GM12878 (cell line): ENCODE data around the gene WFDC6. TPM values are rescaled to one million over a fixed set of nuclear protein-coding genes. Genes with fewer than 3 reads are reported as not detected.

Experiments used
- ATAC-seq: fragments of 200-7000 bp; cut with Tn5 transposase; 3 replicates; pipeline ENCODE4 v1.9.1; 2020; ENCODE audit warnings: mild to moderate bottlenecking, moderate library complexity
- BruUV-seq: library from RNA; stranded (reverse); fragments of 400-500 nt; replicated peaks from 2 replicates; lab custom pipeline; 2021; lab: Mats Ljungman, UMichigan
- CTCF ChIA-PET: fragments of 300-600 bp; sonication (Branson Sonifier 250); formaldehyde crosslinking; extraction: SDS; loops from one replicate; lab custom pipeline; 2021; ENCODE audit warnings: inconsistent platforms; lab: Yijun Ruan, JAX
- POLR2A ChIA-PET: fragments of 350-600 bp; formaldehyde crosslinking; extraction: SDS; loops from one replicate; lab custom pipeline; 2021; ENCODE audit warnings: inconsistent platforms; lab: Charles Lee
- RAD21 ChIA-PET: fragments of 300-600 bp; sonication (Branson Sonifier 250); formaldehyde crosslinking; loops from one replicate; lab custom pipeline; 2023; ENCODE audit warnings: antibody characterized with exemption; ENCODE audit not compliant: unreplicated experiment; lab: Charles Lee
- SMC1A ChIA-PET: fragments of 300-600 bp; sonication (Branson Sonifier 250); formaldehyde crosslinking; loops from one replicate; lab custom pipeline; 2023; ENCODE audit not compliant: unreplicated experiment, uncharacterized antibody; lab: Charles Lee
- DNase-seq: peaks from one replicate; pipeline ENCODE4 v3.0.0-alpha.2; 2011; ENCODE audit warnings: low read depth, low spot score
- FAIRE-seq: peaks from 3 replicates; lab custom pipeline; 2011; peaks lifted over from hg19 to GRCh38; lab: Jason Lieb, UNC
- H2AFZ ChIP-seq: 2 replicates; pipeline ENCODE4 v1.6.0; 2011; ENCODE audit warnings: low read depth, low read length, control low read depth; ENCODE audit not compliant: control insufficient read depth
- H3K27ac ChIP-seq: 2 replicates; pipeline ENCODE4 v1.5.1; 2011; ENCODE audit warnings: control low read depth; ENCODE audit not compliant: control insufficient read depth, insufficient read depth
- H3K27me3 ChIP-seq, 2 experiments: replicated peaks in 1 of 2; 2 replicates each; pipeline versions ENCODE4 v1.6.0 to v1.6.1; 2011; ENCODE audit warnings: low read length in 1 of 2; ENCODE audit not compliant: control insufficient read depth in 2 of 2, insufficient read depth in 2 of 2
- H3K36me3 ChIP-seq, 2 experiments: 2 replicates each; pipeline ENCODE4 v1.5.1; 2011; ENCODE audit warnings: low read length in 1 of 2; ENCODE audit not compliant: control insufficient read depth in 2 of 2, insufficient read depth in 2 of 2
- H3K4me1 ChIP-seq: 2 replicates; pipeline ENCODE4 v1.6.1; 2011; ENCODE audit warnings: mild to moderate bottlenecking, low read length, moderate library complexity, mixed read lengths; ENCODE audit not compliant: control insufficient read depth, insufficient read depth
- H3K4me2 ChIP-seq: 2 replicates; pipeline ENCODE4 v1.6.0; 2011; ENCODE audit warnings: control low read depth; ENCODE audit not compliant: control insufficient read depth, insufficient read depth
- H3K4me3 ChIP-seq: fragments of 200-600 bp; sonication (generic); 2 replicates; pipeline ENCODE4 v1.5.1; 2016
- H3K79me2 ChIP-seq: 2 replicates; pipeline ENCODE4 v1.6.0; 2011; ENCODE audit warnings: low read length; ENCODE audit not compliant: control insufficient read depth, insufficient read depth
- H3K9ac ChIP-seq: 2 replicates; pipeline ENCODE4 v1.8.0; 2011; ENCODE audit warnings: low read length, control low read depth, mixed read lengths; ENCODE audit not compliant: control insufficient read depth, insufficient read depth
- H3K9me3 ChIP-seq: replicated peaks from 3 replicates; pipeline ENCODE4 v1.5.1; 2011; ENCODE audit warnings: mild to moderate bottlenecking, low read length; ENCODE audit not compliant: control insufficient read depth, insufficient read depth
- H4K20me1 ChIP-seq: 2 replicates; pipeline ENCODE4 v1.6.0; 2011; ENCODE audit not compliant: control insufficient read depth, insufficient read depth
- CHD2 ChIP-seq: IDR thresholded peaks from 2 replicates; pipeline ENCODE4 v1.6.1; 2011; ENCODE audit warnings: low read depth, low read length, improper control_type of control experiment, borderline replicate concordance
- TARDBP ChIP-seq: IDR thresholded peaks from 2 replicates; pipeline ENCODE4 v1.6.1; 2016; ENCODE audit warnings: borderline replicate concordance
- WGBS: methylation state at CpG from one replicate; pipeline ENCODE4 v1.1.6; 2016; ENCODE audit warnings: low lambda C conversion rate; ENCODE audit not compliant: insufficient replicate concordance, insufficient coverage; ENCODE audit errors: missing lambda C conversion rate; 5-methylcytosine and 5-hydroxymethylcytosine counted together
- in situ Hi-C: fragments of 300-500 bp; cut with MboI; formaldehyde crosslinking; loops from 9 replicates; pipeline ENCODE4 v1.14.3; 2018; ENCODE audit warnings: mixed read lengths
- intact Hi-C: fragments of 100-400 bp; cut with micrococcal nuclease; formaldehyde crosslinking; loops from one replicate; pipeline ENCODE4 v1.14.2; 2022; ENCODE audit not compliant: unreplicated experiment
- polyA plus RNA-seq, 11 experiments: library from polyadenylated mRNA; depleted of rRNA in 4 of 11; unstranded in 6 of 11; stranded (reverse) in 5 of 11; fragments of >200 nt; fragmentation: Nextera tagmentation in 4 of 11; fragmentation: Illumina TruSeq in 1 of 11; extraction: Ambion mirVana in 4 of 11; extraction: Trizol in 1 of 11; gene quantifications; 1 replicate in 1 of 11; 2 replicates in 10 of 11; pipeline versions ENCODE4 v1.2.1 to v1.2.3, GENCODE V29; 2011 to 2016; ENCODE audit warnings: inconsistent platforms in 2 of 11, missing spikeins in 2 of 11, low read depth in 1 of 11
- total RNA-seq, 4 experiments: library from RNA; depleted of rRNA in 3 of 4; stranded (reverse); fragments of >200 nt in 3 of 4; fragmentation: Illumina TruSeq in 1 of 4; extraction: Trizol in 1 of 4; gene quantifications; 2 replicates each; pipeline versions ENCODE4 v1.2.1 to v1.2.3, GENCODE V29; 2013 to 2021
- TF ChIP-seq, protein P1 (sequence below): fragments of 450-650 bp; IDR thresholded peaks from 2 replicates; pipeline ENCODE4 v1.6.1; 2016; ENCODE audit warnings: mild to moderate bottlenecking
- TF ChIP-seq, protein P2 (sequence below): fragments of 450-650 bp; IDR thresholded peaks from 2 replicates; pipeline ENCODE4 v1.6.1; 2017; ENCODE audit warnings: antibody characterized with exemption, mild to moderate bottlenecking, moderate library complexity

Gene WFDC6
- total and polyA plus RNA-seq, 10 of the 15 experiments (the other 5 are each of a cell fraction or from before 2014, with no cell fraction given) = not detected

DNA sequence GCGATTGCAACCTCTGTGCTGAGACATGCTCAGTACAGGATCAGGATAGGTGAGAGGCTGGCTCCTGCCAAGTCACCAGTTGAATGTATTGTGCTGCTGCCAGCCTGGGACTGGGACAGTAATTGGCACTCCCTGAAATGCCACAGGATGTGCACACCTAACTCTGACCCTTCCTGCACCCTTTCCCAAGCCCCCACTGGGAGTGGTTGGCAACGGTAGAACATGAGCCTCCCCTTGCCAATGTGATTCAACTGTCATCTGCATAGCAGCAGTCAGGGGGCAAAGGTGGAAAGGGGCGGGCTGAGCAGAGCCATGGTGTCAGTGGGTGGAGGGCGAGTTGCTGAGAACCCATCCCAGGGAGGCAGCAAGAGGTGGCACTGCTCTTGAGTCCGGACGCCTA, 39.3 kb downstream of the WFDC6 start:
- intact Hi-C loops (no loop called here), in situ Hi-C loops (no loop called here)
- no TSS peak for BruUV-seq
- ChIA-PET CTCF (no interaction called here), POLR2A (no interaction called here), RAD21 (no interaction called here), SMC1A (no interaction called here)
- no peaks in the 10 kb centered on the region for H3K4me1 ChIP-seq
- no peaks in the 10 kb centered on the region for H3K9me3 ChIP-seq
- no peak overlapping the region for H2AFZ ChIP-seq
- H3K27me3 ChIP-seq = peaks cover 0 to 4% of the 10 kb centered on the region in 2 experiments; a peak in 1 of 4 replicates
- no peak for FAIRE-seq
- H3K9ac ChIP-seq = no peak overlapping the region
- no peak overlapping the region for H3K27ac ChIP-seq
- H3K4me3 ChIP-seq = no peak overlapping the region
- H3K79me2 ChIP-seq = no peaks in the 10 kb centered on the region
- no peak overlapping the region for H3K4me2 ChIP-seq
- H4K20me1 ChIP-seq = no peaks in the 10 kb centered on the region
- H3K36me3 ChIP-seq = no peaks in the 10 kb centered on the region
- DNase-seq = no peak
- TF ChIP-seq, protein P1, sequence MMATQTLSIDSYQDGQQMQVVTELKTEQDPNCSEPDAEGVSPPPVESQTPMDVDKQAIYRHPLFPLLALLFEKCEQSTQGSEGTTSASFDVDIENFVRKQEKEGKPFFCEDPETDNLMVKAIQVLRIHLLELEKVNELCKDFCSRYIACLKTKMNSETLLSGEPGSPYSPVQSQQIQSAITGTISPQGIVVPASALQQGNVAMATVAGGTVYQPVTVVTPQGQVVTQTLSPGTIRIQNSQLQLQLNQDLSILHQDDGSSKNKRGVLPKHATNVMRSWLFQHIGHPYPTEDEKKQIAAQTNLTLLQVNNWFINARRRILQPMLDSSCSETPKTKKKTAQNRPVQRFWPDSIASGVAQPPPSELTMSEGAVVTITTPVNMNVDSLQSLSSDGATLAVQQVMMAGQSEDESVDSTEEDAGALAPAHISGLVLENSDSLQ = no peak
- no peak for TF ChIP-seq TARDBP
- TF ChIP-seq CHD2 = no peak
- TF ChIP-seq, protein P2, sequence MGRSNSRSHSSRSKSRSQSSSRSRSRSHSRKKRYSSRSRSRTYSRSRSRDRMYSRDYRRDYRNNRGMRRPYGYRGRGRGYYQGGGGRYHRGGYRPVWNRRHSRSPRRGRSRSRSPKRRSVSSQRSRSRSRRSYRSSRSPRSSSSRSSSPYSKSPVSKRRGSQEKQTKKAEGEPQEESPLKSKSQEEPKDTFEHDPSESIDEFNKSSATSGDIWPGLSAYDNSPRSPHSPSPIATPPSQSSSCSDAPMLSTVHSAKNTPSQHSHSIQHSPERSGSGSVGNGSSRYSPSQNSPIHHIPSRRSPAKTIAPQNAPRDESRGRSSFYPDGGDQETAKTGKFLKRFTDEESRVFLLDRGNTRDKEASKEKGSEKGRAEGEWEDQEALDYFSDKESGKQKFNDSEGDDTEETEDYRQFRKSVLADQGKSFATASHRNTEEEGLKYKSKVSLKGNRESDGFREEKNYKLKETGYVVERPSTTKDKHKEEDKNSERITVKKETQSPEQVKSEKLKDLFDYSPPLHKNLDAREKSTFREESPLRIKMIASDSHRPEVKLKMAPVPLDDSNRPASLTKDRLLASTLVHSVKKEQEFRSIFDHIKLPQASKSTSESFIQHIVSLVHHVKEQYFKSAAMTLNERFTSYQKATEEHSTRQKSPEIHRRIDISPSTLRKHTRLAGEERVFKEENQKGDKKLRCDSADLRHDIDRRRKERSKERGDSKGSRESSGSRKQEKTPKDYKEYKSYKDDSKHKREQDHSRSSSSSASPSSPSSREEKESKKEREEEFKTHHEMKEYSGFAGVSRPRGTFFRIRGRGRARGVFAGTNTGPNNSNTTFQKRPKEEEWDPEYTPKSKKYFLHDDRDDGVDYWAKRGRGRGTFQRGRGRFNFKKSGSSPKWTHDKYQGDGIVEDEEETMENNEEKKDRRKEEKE = no peak
- ATAC-seq = no peak
- WGBS = 33% methylated on average over 6 of the region's 6 CpGs
